NCI-H524 treated with DMSO at 0.1 percent for 48 hours (cell line): ENCODE results near the gene MRPL2.
"Not testable (repeated sequence)": the region's sequence is repeated elsewhere in the genome, so short reads cannot be mapped to it uniquely, and the experiment has no call there.

ENCODE experiments used
- DNase-seq: peaks from one replicate; lab custom pipeline; 2025; lab: John Stamatoyannopoulos, UW

Gene MRPL2

DNA sequence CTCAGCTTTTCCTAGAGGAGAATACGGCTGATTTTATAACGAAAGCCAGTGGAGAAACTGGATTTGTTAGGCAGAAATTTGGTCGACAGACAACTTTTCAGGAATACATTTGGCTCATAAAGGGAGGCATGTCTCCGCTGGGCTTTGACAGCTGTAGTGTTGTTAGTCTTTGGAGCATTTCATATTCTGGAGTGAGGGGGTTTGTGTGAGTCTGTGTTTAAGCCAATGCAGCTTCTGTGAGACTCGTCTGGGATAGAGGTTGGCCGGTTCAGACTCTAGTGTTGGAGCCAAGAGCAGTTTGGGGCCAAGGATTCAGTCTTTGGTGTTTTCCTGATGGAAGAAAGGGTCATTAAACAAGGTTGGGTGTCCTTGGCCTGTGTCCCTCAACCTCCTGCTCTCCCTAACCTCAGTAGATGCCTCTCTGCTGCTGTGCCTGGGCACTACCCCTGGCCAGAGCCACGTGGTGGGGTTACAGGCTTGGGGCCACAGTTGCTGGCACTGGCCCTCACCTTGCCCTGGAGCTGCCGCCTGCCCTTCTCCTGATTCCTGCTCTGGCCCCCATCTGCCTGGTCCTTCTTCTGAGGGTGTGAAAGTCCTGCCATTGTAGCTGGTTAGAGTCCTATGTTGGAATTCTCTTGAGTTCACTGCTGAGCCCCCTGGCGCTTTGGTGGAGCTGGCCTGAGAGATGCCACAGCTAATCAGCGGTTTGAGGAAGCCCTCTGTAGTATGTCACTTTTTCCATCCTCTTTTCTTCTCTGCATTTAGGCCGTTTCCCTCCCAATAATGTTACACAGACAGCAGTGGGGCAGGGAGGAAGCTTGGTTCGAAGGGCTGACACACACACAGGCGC lies 23.8 kb upstream of the MRPL2 start:
- DNase-seq: no peak

- not testable (repeated sequence) for DNase-seq
Measured at GRCh38 chr6:43081922-43082321, 22.7 kb upstream of the MRPL2 start.

- no peak for DNase-seq
Measured at GRCh38 chr6:43081043-43081442, 21.8 kb upstream of the MRPL2 start.

DNA sequence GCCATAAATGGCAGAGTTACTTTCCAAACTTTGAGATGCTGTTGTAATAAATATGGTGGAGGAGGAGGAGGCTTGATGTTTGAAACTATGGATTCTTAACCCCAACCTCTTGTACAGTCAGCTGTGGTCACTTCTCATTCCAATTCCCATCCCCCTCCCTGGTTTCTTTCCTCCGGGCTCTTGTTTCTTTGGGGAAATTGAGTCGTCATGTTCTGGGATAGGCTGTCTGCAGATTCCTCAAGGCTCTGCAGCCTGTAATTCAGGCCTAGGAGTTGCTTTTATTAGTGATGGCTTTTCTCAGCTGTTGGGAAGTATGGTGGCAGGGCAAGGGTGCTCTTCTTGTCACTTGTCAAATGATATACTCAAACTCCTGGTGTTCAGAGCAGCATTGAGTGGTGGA lies 19.5 kb upstream of the MRPL2 start:
- DNase-seq: no peak

DNA sequence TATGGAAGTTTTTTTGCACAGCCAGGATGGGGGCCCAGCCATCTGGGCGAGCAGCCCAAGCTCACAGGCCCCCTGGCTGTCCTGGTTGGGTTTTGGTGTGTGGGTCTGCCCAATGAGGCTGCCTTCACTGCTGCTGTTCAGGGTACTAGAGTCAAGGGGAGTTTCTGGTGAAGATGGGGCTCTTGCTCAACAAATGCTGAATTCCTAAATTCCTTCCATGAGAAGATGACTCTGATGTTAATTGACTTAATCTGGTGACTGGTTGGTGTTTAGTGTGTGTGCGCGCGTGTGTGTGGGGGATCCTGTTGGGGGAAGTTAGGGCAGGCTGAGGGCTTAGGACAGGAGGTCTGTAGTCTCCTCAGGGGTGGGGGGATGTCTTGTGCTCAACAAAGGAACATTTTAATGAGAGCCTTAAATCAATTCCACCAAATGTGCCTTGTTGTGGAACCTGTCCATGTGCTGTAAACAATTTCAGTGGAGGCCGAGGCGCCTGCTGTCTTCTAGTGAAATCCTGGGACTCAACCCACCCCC lies 18.8 kb upstream of the MRPL2 start:
- no peak for DNase-seq

DNA sequence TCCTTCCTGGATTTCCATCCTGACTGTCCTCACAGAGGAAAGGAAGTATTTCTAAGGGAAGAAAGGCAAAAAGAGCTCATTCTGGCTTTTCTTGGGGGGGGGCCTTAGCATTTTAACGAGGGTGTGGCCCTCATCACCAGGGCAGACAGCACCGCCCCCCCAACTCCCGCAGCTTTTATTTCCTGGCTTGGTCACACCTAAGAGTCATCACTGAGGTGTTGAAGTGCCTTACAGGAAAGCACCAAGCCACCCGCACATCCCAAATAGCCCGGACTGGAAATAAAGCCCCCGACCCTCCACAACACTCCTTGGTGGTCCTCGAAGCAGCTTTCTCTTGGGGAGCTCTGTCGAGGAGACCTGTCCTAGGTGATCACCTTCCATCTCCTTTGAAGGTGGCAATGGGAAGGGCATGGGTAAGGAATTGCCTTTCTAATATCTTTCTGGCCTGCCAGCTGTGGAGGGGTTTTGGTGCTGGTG lies 18.1 kb upstream of the MRPL2 start:
- no peak for DNase-seq

GRCh38 chr6:43076464-43077332 lies 17.5 kb upstream of the MRPL2 start:
- DNase-seq: no peak

- no peak for DNase-seq
Measured at GRCh38 chr6:43075670-43076463, 16.6 kb upstream of the MRPL2 start, which contains the start of gene PTK7. Gene PTK7 (plus strand): TSS chr6:43076314. CDS start chr6:43076489, 175 bp downstream.

- DNase-seq: no peak
Measured at GRCh38 chr6:43074847-43075669, 15.8 kb upstream of the MRPL2 start.

DNA sequence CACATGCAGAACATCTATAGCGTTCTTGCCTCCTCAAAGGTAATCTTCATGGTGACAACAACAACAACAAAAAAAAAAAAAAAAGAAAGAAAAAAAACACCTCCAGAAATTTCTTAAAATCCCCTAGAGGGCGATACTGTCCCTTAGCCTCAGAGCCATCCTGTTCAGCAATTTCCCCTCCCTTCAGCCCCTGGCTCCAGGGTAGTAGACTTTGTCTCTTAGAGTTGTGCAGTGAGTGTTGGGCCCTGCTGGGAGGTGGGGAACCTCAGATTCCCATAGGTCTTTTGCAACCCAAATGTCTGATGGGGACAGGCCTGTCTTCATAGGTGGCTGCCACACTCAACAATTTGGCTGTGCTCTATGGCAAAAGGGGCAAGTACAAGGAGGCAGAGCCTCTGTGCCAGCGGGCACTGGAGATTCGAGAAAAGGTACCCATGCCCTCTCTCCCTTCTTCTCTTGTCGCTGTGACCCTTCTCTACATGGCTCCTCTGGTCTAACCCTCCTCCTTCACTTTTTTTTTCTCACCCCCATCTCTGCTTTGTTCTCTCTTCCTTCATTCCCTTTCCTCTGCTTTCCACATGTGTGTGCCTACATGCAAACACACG lies 10.9 kb upstream of the MRPL2 start:
- no peak for DNase-seq

DNA sequence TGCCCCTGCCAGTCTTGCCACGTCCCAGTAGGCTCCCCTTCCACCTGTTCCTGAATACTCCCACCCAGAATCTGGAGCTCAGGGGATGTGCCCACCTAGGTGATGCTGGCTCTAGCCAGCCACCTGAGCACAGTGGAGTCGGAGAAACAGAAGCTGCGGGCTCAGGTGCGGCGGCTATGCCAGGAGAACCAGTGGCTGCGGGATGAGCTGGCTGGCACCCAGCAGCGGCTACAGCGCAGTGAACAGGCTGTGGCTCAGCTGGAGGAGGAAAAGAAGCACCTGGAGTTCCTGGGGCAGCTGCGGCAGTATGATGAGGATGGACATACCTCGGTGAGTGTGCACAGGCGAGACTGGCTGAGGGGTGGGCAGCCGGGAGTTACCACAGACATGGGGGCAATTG lies 3.6 kb upstream of the MRPL2 start:
- DNase-seq: no peak

DNA sequence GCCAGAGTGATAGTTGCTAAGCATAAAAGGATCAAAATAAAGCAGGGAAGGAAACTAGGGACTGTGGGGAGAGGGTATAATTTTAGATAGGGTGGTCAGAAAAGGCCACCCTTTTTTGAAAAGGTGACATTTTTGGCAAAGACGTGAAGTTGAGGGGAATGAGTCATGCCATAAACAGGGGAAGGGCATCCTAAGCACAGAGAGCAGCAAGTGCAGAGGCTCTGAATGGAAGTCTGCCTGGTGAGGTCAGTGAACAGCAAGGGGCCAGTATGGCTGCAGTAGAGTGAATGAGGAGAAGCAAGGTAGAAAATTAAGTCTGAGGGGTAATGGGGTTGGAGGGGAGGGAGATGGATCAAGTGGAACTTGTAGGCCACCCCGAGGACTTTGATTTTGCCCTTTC lies 2.6 kb upstream of the MRPL2 start:
- DNase-seq: no peak

DNA sequence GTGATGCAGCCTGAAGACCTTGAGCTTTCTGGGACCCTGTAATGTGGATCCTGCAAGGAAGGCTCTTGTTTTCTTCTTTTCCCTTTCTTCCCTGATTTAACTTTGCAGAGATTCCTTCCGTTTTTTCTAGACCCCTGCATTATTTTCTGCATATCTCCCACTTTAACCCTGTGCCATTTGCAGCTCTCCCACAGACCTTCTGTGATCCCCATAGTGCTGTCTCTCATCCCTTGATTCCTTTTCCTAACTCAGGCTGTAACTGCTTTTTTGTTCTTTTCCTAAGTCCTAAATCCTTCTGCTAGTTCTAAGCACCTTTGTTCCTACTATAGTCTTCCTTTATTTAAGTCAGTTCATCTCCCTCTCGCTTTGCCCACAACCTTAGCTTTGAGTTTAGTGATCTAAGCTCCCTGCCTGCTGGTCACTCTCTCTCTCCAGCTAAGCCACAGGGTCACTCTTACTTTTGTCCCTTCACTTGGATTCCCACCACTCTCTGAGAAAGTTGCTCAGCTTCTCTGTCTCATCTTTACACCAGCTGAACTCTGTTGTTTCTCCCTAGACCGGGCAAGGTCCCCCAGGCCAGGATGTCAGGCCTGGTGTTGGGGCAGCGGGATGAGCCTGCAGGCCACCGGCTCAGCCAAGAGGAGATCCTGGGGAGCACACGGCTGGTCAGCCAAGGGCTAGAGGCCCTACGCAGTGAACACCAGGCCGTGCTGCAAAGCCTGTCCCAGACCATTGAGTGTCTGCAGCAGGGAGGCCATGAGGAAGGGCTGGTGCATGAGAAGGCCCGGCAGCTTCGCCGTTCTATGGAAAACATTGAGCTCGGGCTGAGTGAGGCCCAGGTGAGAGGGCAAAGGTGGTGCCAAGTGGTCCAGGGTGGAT lies 1.8 kb upstream of the MRPL2 start:
- DNase-seq: no peak

DNA sequence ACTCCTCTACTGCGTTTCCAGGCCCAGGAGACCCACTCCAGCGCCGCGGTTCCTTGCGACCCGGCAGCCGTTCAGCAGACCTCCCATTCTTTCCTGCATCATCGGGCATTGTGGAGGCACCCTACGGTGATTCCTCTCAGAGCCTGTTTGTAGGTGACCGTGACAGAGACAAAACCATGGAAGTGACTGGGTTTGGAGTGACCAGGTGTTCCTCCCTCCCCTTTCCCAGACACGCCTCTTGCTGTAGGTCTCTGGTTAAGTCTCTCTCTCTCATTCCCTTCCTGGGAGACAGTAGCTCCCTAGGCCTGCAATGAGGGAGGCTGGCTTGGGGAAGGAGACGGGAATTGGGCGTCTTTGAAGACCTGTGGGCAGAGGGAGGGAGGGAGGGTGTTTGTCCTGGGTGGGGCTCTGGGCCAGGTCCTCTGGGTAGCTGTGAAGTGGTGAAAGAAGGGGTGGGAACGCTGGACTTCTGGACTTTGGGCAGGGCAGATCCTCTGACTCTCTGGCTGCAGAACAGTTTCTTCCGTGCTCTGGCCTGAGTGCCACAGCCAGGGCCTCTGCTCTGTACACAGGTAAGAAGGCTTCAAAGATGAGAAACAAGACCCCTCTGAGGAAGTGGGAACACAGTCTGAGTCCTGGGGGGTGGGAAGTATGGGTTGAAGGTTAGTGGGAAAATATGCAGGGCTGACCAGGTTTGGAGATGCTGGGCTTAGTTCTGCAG lies 960 bp upstream of the MRPL2 start:
- no peak for DNase-seq

DNA sequence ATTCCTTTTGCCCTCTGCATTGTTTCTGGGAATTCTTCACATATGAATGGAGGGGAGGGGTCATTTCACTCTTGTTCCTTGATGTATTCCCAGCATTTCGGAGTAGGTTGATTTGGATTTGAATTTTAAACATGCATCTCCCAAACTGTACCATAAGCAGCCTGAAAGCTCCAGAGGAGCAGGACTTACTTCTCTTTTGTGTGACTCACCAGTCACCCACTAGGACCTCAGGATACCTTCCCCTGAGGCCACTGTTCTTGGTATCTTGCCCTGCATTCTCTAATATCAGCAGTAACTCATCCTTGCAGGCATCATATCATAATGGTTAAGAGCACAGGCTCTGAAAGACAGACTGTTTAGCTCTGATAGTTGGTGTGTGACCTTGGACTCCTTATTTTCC lies 703 bp downstream of the MRPL2 start:
- no peak for DNase-seq

DNA sequence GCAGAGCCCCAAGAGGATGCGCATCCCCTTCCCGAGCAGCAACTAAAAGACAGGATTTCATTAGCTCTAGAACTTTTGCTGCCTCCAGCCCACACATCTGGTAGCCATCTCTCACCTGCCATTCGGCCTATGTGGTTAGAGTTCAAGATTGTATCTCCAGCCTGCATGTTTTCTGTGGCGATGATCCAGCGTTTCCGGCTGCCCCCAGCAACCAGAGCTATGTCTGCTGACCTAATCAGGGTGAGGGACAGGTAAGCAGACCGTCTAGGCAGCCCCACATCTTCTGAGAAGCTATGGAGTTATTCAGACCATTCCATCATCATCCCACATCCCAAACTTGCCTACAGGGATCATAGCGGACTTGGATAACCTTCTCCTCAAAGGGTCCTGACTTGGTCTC lies 3.3 kb downstream of the MRPL2 start:
- no peak for DNase-seq

DNA sequence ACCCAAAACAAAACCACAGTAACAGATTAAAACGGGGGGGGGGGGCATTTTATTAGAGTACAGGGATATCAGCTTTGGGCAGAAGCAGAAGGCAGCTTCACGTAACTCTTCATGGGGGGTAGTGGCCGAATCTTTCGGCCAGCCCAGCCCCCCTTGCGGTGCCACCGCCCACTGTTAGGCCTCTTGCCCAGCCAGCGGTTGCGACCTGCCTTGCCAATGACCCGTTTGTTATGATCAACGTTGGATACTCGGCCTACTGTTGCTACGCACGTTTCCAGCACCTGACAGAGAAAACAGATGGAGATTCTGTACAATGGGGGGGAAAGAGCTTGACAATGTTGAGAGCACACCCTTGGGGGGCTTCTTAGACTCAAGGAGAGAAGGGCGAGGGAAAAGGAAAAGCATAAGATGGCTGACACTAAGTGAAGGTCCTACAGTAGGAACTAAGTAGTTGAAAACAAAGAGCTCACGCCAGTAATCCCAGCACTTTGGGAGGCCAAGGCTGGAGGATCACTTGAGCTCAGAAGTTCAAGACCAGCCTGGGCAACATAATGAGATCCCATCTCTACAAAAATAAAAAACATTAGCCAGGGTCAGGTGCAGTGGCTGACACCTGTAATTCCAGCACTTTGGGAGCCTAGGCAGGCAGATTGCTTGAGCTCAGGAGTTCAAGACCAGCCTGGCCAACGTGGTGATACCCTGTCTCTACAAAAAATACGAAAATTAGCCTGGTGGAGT lies 4.9 kb downstream of the MRPL2 start:
- DNase-seq: no peak

DNA sequence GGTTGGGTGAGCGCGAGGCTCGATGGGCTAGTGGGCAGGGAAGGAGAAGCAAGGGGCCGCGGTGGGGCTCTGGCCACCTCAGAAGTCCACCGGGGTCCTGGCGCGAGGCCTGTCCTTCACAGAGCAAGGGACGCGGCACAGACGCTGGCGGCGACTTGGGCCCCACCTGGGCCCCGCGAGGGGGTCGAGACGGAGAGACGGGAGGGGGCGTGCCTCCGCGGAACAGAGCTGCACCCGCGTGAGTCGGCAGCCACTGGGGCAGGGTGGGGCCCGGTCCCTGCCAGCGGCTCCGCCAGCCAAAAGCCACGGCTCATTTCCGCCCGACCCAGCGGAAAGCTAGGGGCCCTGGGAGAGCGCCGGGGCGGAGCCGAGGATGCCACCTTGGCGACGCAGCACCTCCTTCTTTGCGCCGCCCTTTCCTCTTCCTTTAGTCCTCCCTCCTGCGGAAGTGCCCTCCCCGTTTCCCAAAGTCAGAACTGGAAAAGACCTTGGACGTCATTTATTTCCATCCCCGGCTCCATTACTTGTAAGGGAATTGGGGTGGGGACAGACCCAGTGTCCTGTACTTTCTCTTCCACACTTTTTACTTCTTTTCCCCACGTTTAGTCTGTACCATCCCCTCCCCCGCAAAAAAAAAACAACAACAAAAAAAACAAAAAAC lies 5.6 kb downstream of the MRPL2 start, which contains the start of gene CUL7:
Gene CUL7 (minus strand): TSS at position 307 of the 661 bp plus-strand sequence. CDS start 1,063 bp downstream, outside the sequence.
- peak; percentile 76 for DNase-seq
